HG03135 (cell line): ENCODE data around the gene SLC30A9.

ENCODE experiments used
- ATAC-seq: cut with Tn5 transposase; IDR thresholded peaks from one replicate; pipeline ENCODE4 v1.9.1; 2021; ENCODE audit warnings: mild to moderate bottlenecking, moderate library complexity; ENCODE audit not compliant: unreplicated experiment

The SLC30A9 gene

GRCh38 chr4:42132099-42132498 lies 141.8 kb downstream of the SLC30A9 start:
- no peak for ATAC-seq

DNA sequence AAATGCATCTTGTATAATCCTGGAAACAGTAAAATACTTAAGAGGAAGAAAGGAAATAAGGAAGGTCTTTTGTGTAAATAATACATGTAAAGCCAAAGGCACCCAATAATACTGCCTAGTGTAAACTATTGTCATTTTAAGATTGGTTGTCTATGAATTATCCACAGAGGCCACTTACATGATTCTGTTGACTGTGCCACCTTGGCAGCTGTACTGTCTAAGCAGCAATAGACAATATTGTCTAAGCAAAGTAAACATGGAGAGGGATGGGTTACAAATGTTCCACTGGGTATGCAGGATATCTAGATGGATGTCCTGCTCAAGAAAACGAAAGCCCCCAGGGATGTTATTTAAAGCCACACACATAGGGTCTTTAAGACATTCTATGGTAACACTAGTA lies 142.7 kb downstream of the SLC30A9 start:
- no peak for ATAC-seq

- ATAC-seq, result no peak
Observed at GRCh38 chr4:42136371-42136770, 146.0 kb downstream of the SLC30A9 start.
